Psoas muscle (tissue), 8 donors: Measurements from ENCODE around the gene TEP1. TPM values are rescaled to one million over a fixed set of nuclear protein-coding genes. Genes with fewer than 3 reads are reported as not detected.
A peak's percentile ranks its signal among the peaks of the same experiment; 100 is the strongest.

Source experiments
- ATAC-seq, 4 donors: fragments of 200-7000 bp; cut with Tn5 transposase; one replicate each; pipeline ENCODE4 v1.9.1; 2020; ENCODE audit warnings: moderate library complexity in 3 of 4, mild to moderate bottlenecking in 2 of 4
- DNase-seq, 2 donors: peaks; one replicate each; pipeline ENCODE4 v3.0.0-alpha.2; 2020
- H3K27ac ChIP-seq: fragments of 200-600 bp; one replicate; pipeline ENCODE4 v1.8.0; 2022
- H3K27me3 ChIP-seq, 3 donors: fragments of 200-600 bp in 1 of 3; one replicate each; pipeline versions ENCODE4 v1.6.1 to v1.8.0; 2013 to 2022; ENCODE audit warnings: low read length in 2 of 3, mild to moderate bottlenecking in 2 of 3, moderate library complexity in 1 of 3; ENCODE audit not compliant: insufficient read depth in 3 of 3
- H3K36me3 ChIP-seq, 2 donors: fragments of 200-600 bp in 1 of 2; one replicate each; pipeline versions ENCODE4 v1.6.1 to v1.8.0; 2013 to 2022; ENCODE audit warnings: low read depth in 1 of 2, mild to moderate bottlenecking in 1 of 2, moderate library complexity in 1 of 2; ENCODE audit not compliant: insufficient read depth in 1 of 2
- H3K4me1 ChIP-seq: fragments of 200-600 bp; one replicate; pipeline ENCODE4 v1.8.0; 2022
- H3K4me3 ChIP-seq: fragments of 200-600 bp; one replicate; pipeline ENCODE4 v1.8.0; 2022; ENCODE audit warnings: mild to moderate bottlenecking
- H3K9me3 ChIP-seq: fragments of 200-600 bp; one replicate; pipeline ENCODE4 v1.8.0; 2022
- WGBS, 3 donors: extraction: QIAGEN DNeasy Blood & Tissue Kit; methylation state at CpG; one replicate each; pipeline versions ENCODE4 v1.1.6 to v1.1.7; 2013; 5-methylcytosine and 5-hydroxymethylcytosine counted together
- intact Hi-C, 2 donors: fragments of 100-400 bp; cut with DNase I; formaldehyde crosslinking; loops; one replicate each; pipeline versions ENCODE4 v1.11.0 to v1.14.2; 2022
- long read RNA-seq, 2 donors: library from polyadenylated mRNA; unstranded; transcript quantifications; one replicate each; pipeline ENCODE4 v2.0.0, GENCODE V29; 2021
- polyA plus RNA-seq, 3 donors: library from polyadenylated mRNA; stranded (reverse); fragments of 200-250 nt; gene quantifications; one replicate each; pipeline ENCODE4 v1.2.3, GENCODE V29; 2013
- total RNA-seq, 4 donors: library from RNA; stranded (reverse); fragmentation: NEBNext Ultra II Directional in 2 of 4; extraction: Animal tissue kit (Norgen Biotek cat#: 25700) in 2 of 4; gene quantifications; one replicate each; pipeline versions ENCODE4 v1.2.1 to v1.2.4, GENCODE V29; 2021 to 2023
- TF ChIP-seq, protein P1 (sequence below): fragments of 200-600 bp; IDR thresholded peaks from one replicate; pipeline ENCODE4 v1.8.0; 2022; ENCODE audit warnings: antibody characterized with exemption
- donor health status: healthy with polysubstance abuse.
- donor health status: DM: no; HTN: no; CAD: no; lungs with moderate emphysema.
- donor health status: Bipolar disorder and iron deficiency.
- donor health status: healthy.
- donor health status: DM: yes; HTN: yes; CAD: no.
- donor health status: DM: no; HTN: no; CAD: no.
- donor health status: DM: no; HTN: no; CAD: no.
- donor health status: DM: yes; HTN: yes; CAD: no.

The TEP1 gene
- 10 to 100 TPM; 14.7 to 44.8 (median 21.2) TPM for total RNA-seq
- 1 to 10 TPM; 4.2 to 6.8 (median 6.7) TPM for polyA plus RNA-seq
- long read RNA-seq, donor 1, partial matches to known transcripts: 4 of 6 reads
- long read RNA-seq, donor 1, other reads (novel, unspliced or antisense): 2 of 6 reads
- long read RNA-seq, donor 2, partial matches to known transcripts: 4 of 9 reads
- long read RNA-seq, donor 2, other reads (novel, unspliced or antisense): 5 of 9 reads

DNA sequence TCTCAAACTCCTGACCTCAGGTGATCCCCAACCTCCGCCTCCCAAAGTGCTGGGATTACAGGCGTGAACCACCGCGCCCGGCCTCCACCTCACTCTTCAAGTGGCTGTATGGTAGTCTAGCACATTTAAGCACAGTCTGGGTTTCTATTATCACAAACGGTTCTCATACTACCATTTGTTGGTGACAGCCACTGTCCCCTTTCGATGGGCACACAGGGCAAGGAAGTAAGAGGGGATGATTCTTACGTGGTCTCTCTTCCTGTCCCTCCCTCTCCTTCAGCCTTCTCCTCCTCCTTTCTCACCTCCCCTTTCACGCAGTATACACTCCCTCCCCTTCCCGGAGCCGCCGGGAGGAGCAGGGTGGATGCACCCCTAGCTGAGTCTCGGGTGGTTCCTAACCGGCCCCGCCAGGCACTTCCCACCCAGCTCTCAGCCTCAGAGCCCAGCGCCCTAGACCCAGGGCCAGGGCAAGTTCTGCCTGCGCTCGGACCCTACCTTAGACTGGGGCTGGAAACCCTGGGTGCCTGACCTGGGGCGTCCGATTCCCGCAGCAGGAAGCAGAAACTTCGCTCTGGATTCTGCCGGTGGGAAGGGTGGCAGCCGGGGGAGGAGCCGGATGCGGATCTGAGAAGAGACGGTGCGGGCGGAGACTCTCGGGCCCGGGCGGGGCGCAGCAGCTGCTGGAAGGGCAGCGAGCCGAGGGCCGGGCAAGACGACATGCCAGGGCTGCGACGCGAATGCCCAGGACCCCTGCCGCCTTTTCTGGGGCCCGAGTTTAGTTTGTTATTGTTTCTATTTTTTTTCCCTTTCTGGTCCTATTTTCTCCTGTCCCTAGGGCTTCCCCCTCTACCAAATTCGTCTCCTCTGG lies at the start of gene TEP1:
TSS of gene TEP1 (minus strand) at position 626 of the 868 bp plus-strand sequence. CDS start 5,062 bp downstream, outside the sequence.
- Histone ChIP-seq H3K36me3 (peaks cover 0 to 4% of the 10 kb centered on the region in 2 donors), H3K27me3 (no peaks in the 10 kb centered on the region), H3K9me3 (no peaks in the 10 kb centered on the region), H3K27ac (peak within 1 kb of the TSS; percentile 100), H3K4me1 (peaks cover 32% of the 10 kb centered on the region), H3K4me3 (peak within 1 kb of the TSS; percentile 92)
- TF ChIP-seq, protein P1, sequence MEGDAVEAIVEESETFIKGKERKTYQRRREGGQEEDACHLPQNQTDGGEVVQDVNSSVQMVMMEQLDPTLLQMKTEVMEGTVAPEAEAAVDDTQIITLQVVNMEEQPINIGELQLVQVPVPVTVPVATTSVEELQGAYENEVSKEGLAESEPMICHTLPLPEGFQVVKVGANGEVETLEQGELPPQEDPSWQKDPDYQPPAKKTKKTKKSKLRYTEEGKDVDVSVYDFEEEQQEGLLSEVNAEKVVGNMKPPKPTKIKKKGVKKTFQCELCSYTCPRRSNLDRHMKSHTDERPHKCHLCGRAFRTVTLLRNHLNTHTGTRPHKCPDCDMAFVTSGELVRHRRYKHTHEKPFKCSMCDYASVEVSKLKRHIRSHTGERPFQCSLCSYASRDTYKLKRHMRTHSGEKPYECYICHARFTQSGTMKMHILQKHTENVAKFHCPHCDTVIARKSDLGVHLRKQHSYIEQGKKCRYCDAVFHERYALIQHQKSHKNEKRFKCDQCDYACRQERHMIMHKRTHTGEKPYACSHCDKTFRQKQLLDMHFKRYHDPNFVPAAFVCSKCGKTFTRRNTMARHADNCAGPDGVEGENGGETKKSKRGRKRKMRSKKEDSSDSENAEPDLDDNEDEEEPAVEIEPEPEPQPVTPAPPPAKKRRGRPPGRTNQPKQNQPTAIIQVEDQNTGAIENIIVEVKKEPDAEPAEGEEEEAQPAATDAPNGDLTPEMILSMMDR: no peak
- intact Hi-C loops: loop anchor here in 1 of 2 donors (2.0 to 5.0 kb wide), 3 partner anchors 42 to 269 kb away; partner anchors contain the start of genes APEX1, OSGEP and RNASE4
- peak; percentile 89 to 95 (median 92) for ATAC-seq
- peak; percentile 91 to 94 for DNase-seq
- 0 to 1% (median 1%) methylated on average over 41 to 43 of the region's 43 CpGs for WGBS, 3 donors

DNA sequence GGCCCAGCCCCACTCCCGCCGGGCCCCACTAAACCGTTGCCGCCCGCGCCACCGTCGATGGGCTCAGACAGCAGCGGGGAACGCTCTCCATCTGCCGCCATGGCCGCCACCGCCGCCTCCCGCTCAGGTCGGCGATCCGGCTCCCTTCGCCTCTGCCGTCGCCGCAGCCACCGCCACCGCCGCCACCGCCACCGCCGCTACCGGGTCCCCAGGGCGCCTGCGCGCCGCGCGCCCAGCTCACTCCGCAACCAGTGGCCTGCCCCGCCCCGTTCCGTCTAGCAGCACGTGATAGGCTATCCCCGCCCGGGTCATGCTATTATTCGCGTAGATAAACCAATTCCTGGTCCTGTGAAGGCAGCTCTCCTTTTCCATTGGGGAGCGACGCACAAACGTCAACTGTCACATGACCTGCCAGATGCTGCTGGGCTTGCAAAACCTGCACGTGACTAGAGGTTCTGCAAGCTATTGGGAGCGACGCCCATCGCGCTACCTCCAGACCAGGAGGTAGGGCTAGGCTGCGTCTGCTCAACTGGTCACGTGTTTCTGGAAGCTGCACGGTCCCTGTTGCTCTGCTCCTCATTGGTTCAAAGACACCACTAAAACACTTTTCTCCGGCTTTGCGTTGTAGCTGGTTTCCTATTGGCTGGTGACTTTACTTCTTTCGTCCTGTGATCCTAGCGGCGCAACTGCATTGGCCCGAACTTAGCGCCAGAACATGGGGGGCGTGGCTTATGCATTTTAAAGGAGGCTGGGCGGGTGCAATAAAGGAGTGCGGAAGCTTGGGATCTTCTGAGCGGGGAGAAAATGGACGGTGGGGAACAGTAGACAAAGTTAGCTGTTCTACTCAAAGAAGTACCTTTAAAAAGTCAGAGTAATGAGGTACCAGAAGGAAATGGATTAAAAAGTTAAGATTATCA lies 48.2 kb upstream of the TEP1 start, which contains the start of gene PIP4P1:
TSS of gene PIP4P1 (minus strand) at position 210 of the 917 bp plus-strand sequence. CDS start at position 101, 109 bp downstream.
- TF ChIP-seq, protein P1: no peak
- H3K27me3 ChIP-seq: no peaks in the 10 kb centered on the region
- peaks cover 16% of the 10 kb centered on the region for H3K4me1 ChIP-seq
- intact Hi-C loops: loop anchor here in 1 of 2 donors (5.0 to 10.0 kb wide), 3 partner anchors 119 to 641 kb away; partner anchors contain the start of genes ANG, PARP2, RNASE4 and TMEM253
- DNase-seq (peak; percentile 99), ATAC-seq (peak; percentile 95 to 96 (median 96))
- no peaks in the 10 kb centered on the region for H3K9me3 ChIP-seq
- peak within 1 kb of the TSS; percentile 87 for H3K4me3 ChIP-seq
- WGBS, 3 donors: 0% methylated on average over 42 to 67 of the region's 67 CpGs
- peaks cover 0 to 39% of the 10 kb centered on the region in 2 donors for H3K36me3 ChIP-seq
- peak within 1 kb of the TSS; percentile 95 for H3K27ac ChIP-seq

DNA sequence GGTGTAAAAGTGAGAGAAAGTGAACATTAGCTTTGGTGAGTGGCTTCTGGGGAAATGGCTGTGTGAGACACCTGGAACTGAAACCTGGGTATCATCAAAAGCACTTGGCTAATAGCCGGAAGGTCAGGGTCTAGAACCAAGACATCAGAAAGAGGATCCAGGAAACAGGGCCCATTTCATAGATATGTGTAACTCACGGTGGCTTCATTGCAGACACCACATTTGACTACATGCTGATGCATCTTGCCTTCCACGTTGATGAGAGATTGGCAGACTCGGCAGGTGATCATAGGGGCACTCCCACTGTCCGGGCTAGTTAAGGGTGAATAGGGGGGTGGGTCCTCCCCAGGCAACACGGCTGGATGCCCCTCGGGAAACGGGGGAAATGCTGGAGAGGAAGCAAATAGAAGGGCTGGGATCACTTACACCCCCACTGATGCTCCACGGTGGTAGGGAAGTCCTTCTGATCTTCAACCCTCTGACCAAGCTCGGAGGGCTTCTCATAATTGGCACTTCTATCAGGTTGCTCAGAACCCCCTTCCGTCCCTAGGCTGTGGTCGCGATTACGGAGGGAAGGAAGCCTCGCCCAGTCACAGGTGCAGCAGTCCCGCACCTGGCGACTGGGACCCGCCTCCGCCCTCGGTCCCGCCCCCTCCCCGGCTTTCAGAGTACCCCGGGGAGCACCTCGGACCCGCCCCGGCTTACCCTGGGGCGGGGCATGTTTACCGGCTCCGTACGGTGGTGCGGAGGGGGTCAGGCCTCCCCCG lies 47.3 kb upstream of the TEP1 start:
- peak overlapping the region; percentile 95 for H3K27ac ChIP-seq
- no peaks in the 10 kb centered on the region for H3K9me3 ChIP-seq
- no peaks in the 10 kb centered on the region for H3K27me3 ChIP-seq
- TF ChIP-seq, protein P1: no peak
- DNase-seq: no peak
- peak overlapping the region; percentile 87 for H3K4me3 ChIP-seq
- peak; percentile 2 to 14 (median 5) for ATAC-seq
- WGBS, 3 donors: 4 to 6% (median 6%) methylated on average over 25 to 32 of the region's 32 CpGs
- intact Hi-C loops: loop anchor here in 1 of 2 donors (5.0 to 10.0 kb wide), 3 partner anchors 118 to 642 kb away; partner anchors contain the start of genes ANG, PARP2, RNASE4 and TMEM253
- peaks cover 0 to 43% of the 10 kb centered on the region in 2 donors for H3K36me3 ChIP-seq
- H3K4me1 ChIP-seq: peaks cover 24% of the 10 kb centered on the region
